Measurements from ENCODE around the gene SSTR3. TPM values are rescaled to one million over a fixed set of nuclear protein-coding genes. Genes with fewer than 3 reads are reported as not detected.
"Not testable (repeated sequence)": the region's sequence is repeated elsewhere in the genome, so short reads cannot be mapped to it uniquely, and the experiment has no call there.

Gene SSTR3
- total and polyA plus RNA-seq, 2 donors = 3.9 to 25.6 TPM

DNA sequence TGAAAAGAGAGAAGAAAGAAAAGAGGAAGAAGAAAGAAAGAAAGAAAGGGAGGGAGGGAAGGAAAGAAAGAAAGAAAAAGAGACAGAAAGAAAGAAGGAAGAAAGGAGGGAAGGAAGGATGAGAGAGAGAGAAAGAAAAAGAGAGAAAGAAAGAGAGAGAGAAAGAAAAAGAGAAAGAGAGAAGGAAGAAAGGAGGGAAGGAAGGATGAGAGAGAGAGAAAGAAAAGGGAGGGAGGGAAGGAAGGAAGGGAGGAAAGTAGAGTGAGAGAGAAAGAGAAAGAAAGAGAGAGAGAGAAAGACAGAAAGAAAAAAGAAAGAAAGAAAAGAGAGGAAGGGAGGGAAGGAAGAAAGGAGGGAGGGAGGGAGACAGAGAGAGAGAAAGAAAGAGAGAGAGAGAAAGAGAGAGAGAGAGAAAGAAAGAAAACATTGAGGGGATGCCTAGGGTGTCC lies 43.3 kb upstream of the SSTR3 start:
- DNase-seq (ENCODE audit: low read depth in 6 of 9, low spot score in 9 of 9) = no peak
- H3K27me3 ChIP-seq (ENCODE audit: control insufficient read depth in 2 of 2, insufficient read depth in 1 of 2, low read length in 1 of 2) = peaks cover 0 to 4% of the 10 kb centered on the region in 2 donors
- H3K9me3 ChIP-seq (ENCODE audit: control insufficient read depth in 2 of 2, insufficient read depth in 1 of 2, low read length in 1 of 2) = no peaks in the 10 kb centered on the region
- peaks cover 12 to 28% of the 10 kb centered on the region in 2 donors for H3K4me1 ChIP-seq (ENCODE audit: control insufficient read depth in 2 of 2, insufficient read depth in 2 of 2, low read length in 2 of 2)
- H3K36me3 ChIP-seq (ENCODE audit: control insufficient read depth in 2 of 2, insufficient read depth in 2 of 2, low read length in 1 of 2) = no peaks in the 10 kb centered on the region
- no peak overlapping the region for H3K27ac ChIP-seq (ENCODE audit: low read depth in 1 of 2, low read length in 1 of 2)
- no peak overlapping the region for H3K4me3 ChIP-seq (ENCODE audit: low read length in 2 of 2)

DNA sequence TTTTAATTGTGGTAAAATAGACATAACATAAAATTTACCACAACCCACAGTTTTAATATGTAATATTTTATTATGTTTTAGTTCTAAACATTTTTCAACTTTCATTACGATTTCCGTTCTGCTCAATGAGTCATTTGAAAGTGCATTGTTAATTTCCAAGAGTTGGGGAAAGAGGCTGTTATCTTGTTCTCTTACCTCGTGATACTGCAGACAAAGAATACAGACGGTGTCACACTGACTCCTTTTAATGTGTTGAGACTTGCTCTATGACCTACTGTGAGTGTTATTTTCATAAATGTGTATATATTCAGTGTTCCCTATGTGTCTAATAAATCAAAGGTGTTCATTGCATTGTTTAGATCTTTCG lies 42.6 kb upstream of the SSTR3 start:
- peaks cover 0 to 3% of the 10 kb centered on the region in 2 donors for H3K27me3 ChIP-seq (ENCODE audit: control insufficient read depth in 2 of 2, insufficient read depth in 1 of 2, low read length in 1 of 2)

DNA sequence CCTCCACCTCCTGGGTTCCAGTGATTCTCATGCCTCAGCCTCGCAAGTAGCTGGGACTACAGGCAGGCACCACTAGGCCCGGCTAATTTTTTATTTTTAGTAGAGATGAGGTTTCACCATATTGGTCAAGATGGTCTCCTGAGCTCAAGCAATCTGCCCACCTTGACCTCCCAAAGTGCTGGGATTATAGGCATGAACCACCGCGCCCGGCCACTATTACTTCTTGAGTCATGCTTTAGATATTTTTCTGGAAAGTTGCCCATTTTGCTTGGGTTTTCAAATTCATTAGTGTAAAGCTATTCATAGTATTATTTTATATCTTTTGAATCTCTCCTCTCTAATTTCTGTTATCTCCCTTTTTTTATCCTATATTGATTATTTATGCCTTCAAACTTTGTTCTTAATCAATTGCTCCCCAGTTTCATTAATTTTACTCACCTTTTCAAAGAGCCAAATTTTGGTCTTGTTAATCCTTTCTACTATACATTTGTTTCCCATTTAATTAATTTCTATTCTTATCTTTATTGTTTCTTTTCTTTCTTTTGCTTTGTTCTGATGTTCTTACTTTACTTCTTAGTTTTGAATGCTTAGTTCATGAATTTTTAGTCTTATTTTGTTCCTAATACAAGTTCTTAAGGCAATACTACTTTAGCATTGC lies 42.1 kb upstream of the SSTR3 start:
- no peak overlapping the region for H3K4me3 ChIP-seq (ENCODE audit: low read length in 2 of 2)
- H3K9me3 ChIP-seq (ENCODE audit: control insufficient read depth in 2 of 2, insufficient read depth in 1 of 2, low read length in 1 of 2) = no peaks in the 10 kb centered on the region
- no peaks in the 10 kb centered on the region for H3K27me3 ChIP-seq (ENCODE audit: control insufficient read depth in 2 of 2, insufficient read depth in 1 of 2, low read length in 1 of 2)
- 94% methylated on average over 5 of the region's 5 CpGs for WGBS
- H3K27ac ChIP-seq (ENCODE audit: low read depth in 1 of 2, low read length in 1 of 2) = no peak overlapping the region
- H3K36me3 ChIP-seq (ENCODE audit: control insufficient read depth in 2 of 2, insufficient read depth in 2 of 2, low read length in 1 of 2) = no peaks in the 10 kb centered on the region
- H3K4me1 ChIP-seq (ENCODE audit: control insufficient read depth in 2 of 2, insufficient read depth in 2 of 2, low read length in 2 of 2) = peaks cover 6 to 16% of the 10 kb centered on the region in 2 donors
- DNase-seq (ENCODE audit: low read depth in 6 of 9, low spot score in 9 of 9) = no peak

More for the DNA sequence above, 42.6 kb upstream of the SSTR3 start:
- H3K27ac ChIP-seq (ENCODE audit: low read depth in 1 of 2, low read length in 1 of 2) = no peak overlapping the region
- no peaks in the 10 kb centered on the region for H3K9me3 ChIP-seq (ENCODE audit: control insufficient read depth in 2 of 2, insufficient read depth in 1 of 2, low read length in 1 of 2)
- 93% methylated on average over 5 of the region's 5 CpGs for WGBS
- no peaks in the 10 kb centered on the region for H3K36me3 ChIP-seq (ENCODE audit: control insufficient read depth in 2 of 2, insufficient read depth in 2 of 2, low read length in 1 of 2)
- no peak for DNase-seq (ENCODE audit: low read depth in 6 of 9, low spot score in 9 of 9)
- H3K4me1 ChIP-seq (ENCODE audit: control insufficient read depth in 2 of 2, insufficient read depth in 2 of 2, low read length in 2 of 2) = peaks cover 11 to 22% of the 10 kb centered on the region in 2 donors
- H3K4me3 ChIP-seq (ENCODE audit: low read length in 2 of 2) = no peak overlapping the region

DNA sequence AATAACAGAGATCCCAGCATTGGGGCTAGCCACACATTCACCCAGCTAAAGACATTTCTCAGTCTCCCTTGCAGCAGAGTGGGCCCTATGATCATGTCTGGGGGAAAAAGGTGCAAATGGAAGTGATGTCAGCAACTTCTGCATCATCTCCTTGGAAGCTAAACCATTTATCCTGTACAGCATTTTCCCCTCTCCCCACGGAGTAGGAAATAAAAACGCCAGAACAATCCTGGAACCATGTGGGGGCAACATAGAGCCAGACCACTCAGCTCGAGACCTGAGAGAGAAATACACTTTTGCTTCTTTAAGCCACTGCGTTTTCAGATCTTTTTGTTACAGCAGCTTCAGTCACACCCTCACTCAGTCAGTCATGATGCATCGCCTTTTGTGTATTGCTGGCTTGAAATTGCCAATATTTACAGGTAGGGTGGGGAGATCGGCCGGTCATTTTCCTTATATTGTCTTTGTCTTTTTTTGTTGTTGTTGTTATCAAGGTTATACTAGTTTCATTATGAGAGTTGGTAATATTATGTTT lies 40.9 kb upstream of the SSTR3 start:
- no peak overlapping the region for H3K27ac ChIP-seq (ENCODE audit: low read depth in 1 of 2, low read length in 1 of 2)
- no peaks in the 10 kb centered on the region for H3K9me3 ChIP-seq (ENCODE audit: control insufficient read depth in 2 of 2, insufficient read depth in 1 of 2, low read length in 1 of 2)
- H3K4me1 ChIP-seq (ENCODE audit: control insufficient read depth in 2 of 2, insufficient read depth in 2 of 2, low read length in 2 of 2) = peaks cover 0 to 8% of the 10 kb centered on the region in 2 donors
- H3K36me3 ChIP-seq (ENCODE audit: control insufficient read depth in 2 of 2, insufficient read depth in 2 of 2, low read length in 1 of 2) = no peaks in the 10 kb centered on the region
- H3K27me3 ChIP-seq (ENCODE audit: control insufficient read depth in 2 of 2, insufficient read depth in 1 of 2, low read length in 1 of 2) = no peaks in the 10 kb centered on the region
- H3K4me3 ChIP-seq (ENCODE audit: low read length in 2 of 2) = no peak overlapping the region
- peak in 1 of 9 donors; percentile 39 for DNase-seq (ENCODE audit: low read depth in 6 of 9, low spot score in 9 of 9)
- WGBS = 62% methylated on average over 7 of the region's 7 CpGs

DNA sequence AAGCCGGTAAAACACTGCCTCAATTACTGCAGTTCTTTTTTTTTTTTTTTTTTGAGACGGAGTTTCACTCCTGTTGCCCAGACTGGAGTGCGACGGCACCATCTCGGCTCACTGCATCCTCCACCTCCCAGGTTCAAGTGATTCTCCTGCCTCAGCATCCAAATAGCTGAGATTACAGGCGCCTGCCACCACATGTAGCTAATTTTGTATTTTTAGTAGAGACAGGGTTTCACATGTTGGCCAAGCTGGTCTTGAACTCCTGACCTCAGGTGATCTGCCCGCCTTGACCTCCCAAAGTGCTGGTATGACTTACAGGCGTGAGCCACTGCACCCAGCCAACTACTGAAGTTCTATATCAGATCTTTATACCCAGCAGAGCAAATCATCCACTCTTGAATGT lies 39.6 kb upstream of the SSTR3 start:
- not testable (repeated sequence) for H3K27ac ChIP-seq (ENCODE audit: low read depth in 1 of 2, low read length in 1 of 2); H3K9me3 ChIP-seq (ENCODE audit: control insufficient read depth in 2 of 2, insufficient read depth in 1 of 2, low read length in 1 of 2); DNase-seq (ENCODE audit: low read depth in 6 of 9, low spot score in 9 of 9); H3K36me3 ChIP-seq (ENCODE audit: control insufficient read depth in 2 of 2, insufficient read depth in 2 of 2, low read length in 1 of 2); H3K4me1 ChIP-seq (ENCODE audit: control insufficient read depth in 2 of 2, insufficient read depth in 2 of 2, low read length in 2 of 2); H3K4me3 ChIP-seq (ENCODE audit: low read length in 2 of 2); H3K27me3 ChIP-seq (ENCODE audit: control insufficient read depth in 2 of 2, insufficient read depth in 1 of 2, low read length in 1 of 2)
- 96% methylated on average over 8 of the region's 8 CpGs for WGBS

DNA sequence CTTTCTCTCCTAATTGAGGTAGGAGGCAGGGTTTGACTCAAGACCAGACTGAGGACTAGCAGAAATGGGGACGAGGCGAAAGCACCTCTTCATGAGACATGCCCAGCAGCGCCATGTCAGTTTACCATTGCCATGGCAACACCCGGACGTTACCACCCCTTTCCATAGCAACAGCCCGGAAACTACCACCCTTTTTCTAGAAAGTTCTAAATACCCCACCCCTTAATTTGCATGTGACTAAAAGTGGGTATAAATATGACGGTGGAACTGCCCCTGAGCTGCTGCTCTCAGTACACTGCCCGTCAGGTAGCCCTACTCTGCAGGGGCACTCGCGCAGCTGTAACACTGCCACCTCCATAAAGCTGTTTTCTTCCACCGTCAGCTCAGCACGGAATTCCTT lies 37.7 kb upstream of the SSTR3 start:
- Histone ChIP-seq H3K9me3 (ENCODE audit: control insufficient read depth in 2 of 2, insufficient read depth in 1 of 2, low read length in 1 of 2) (no peaks in the 10 kb centered on the region), H3K4me1 (ENCODE audit: control insufficient read depth in 2 of 2, insufficient read depth in 2 of 2, low read length in 2 of 2) (peaks cover 5 to 7% of the 10 kb centered on the region in 2 donors), H3K27ac (ENCODE audit: low read depth in 1 of 2, low read length in 1 of 2) (no peak overlapping the region), H3K36me3 (ENCODE audit: control insufficient read depth in 2 of 2, insufficient read depth in 2 of 2, low read length in 1 of 2) (no peaks in the 10 kb centered on the region), H3K4me3 (ENCODE audit: low read length in 2 of 2) (no peak overlapping the region), H3K27me3 (ENCODE audit: control insufficient read depth in 2 of 2, insufficient read depth in 1 of 2, low read length in 1 of 2) (no peaks in the 10 kb centered on the region)
- DNase-seq (ENCODE audit: low read depth in 6 of 9, low spot score in 9 of 9) = no peak
- WGBS = 95% methylated on average over 12 of the region's 12 CpGs

DNA sequence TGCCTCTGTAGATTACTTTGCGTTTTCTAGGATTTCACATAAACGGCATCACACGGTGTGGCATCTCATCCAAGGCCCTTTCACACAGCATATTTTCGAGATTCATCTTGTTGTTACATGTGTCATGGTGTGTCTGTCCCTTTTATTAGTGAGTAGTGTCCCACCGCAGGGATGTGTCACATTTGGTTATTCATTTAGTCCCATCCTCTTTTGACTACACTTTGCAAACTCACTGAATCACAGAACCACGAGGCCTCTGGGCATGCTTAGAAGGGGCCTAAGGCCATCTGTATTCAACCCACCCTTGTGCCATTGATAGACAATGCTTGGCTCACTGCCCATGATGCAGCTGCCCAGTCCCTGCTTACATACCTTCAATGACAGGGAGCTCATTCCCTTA lies 36.0 kb upstream of the SSTR3 start:
- Histone ChIP-seq H3K4me1 (ENCODE audit: control insufficient read depth in 2 of 2, insufficient read depth in 2 of 2, low read length in 2 of 2) (peaks cover 14 to 20% of the 10 kb centered on the region in 2 donors), H3K9me3 (ENCODE audit: control insufficient read depth in 2 of 2, insufficient read depth in 1 of 2, low read length in 1 of 2) (peaks cover 0 to 3% of the 10 kb centered on the region in 2 donors), H3K27me3 (ENCODE audit: control insufficient read depth in 2 of 2, insufficient read depth in 1 of 2, low read length in 1 of 2) (peaks cover 0 to 3% of the 10 kb centered on the region in 2 donors), H3K36me3 (ENCODE audit: control insufficient read depth in 2 of 2, insufficient read depth in 2 of 2, low read length in 1 of 2) (no peaks in the 10 kb centered on the region), H3K4me3 (ENCODE audit: low read length in 2 of 2) (no peak overlapping the region), H3K27ac (ENCODE audit: low read depth in 1 of 2, low read length in 1 of 2) (no peak overlapping the region)
- WGBS = 97% methylated on average over 6 of the region's 6 CpGs
- DNase-seq (ENCODE audit: low read depth in 6 of 9, low spot score in 9 of 9) = no peak

DNA sequence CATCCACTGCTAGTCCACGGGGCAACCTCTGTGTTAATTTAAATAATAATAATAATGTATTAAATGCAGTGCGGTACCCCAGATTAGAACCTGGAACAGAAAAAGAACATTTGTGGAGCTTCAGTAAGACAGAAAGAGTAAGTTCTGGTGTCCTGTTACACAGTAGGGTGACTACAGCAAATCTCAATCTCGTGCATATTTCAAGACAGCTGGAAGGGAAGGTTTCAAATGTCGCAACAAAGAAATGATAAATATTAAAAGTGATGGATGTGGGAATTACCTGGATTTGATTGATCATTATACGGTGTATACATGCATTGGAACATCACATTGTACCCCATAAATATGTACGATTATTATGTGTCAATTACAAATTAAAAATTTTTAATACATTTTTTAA lies 33.5 kb upstream of the SSTR3 start:
- Histone ChIP-seq H3K36me3 (ENCODE audit: control insufficient read depth in 2 of 2, insufficient read depth in 2 of 2, low read length in 1 of 2) (peaks cover 13 to 20% of the 10 kb centered on the region in 2 donors), H3K4me1 (ENCODE audit: control insufficient read depth in 2 of 2, insufficient read depth in 2 of 2, low read length in 2 of 2) (peaks cover 23 to 45% of the 10 kb centered on the region in 2 donors), H3K27ac (ENCODE audit: low read depth in 1 of 2, low read length in 1 of 2) (peak overlapping the region in 1 of 2 donors; percentile 96), H3K9me3 (ENCODE audit: control insufficient read depth in 2 of 2, insufficient read depth in 1 of 2, low read length in 1 of 2) (peaks cover 0 to 3% of the 10 kb centered on the region in 2 donors), H3K4me3 (ENCODE audit: low read length in 2 of 2) (no peak overlapping the region), H3K27me3 (ENCODE audit: control insufficient read depth in 2 of 2, insufficient read depth in 1 of 2, low read length in 1 of 2) (peaks cover 0 to 3% of the 10 kb centered on the region in 2 donors)
- no peak for DNase-seq (ENCODE audit: low read depth in 6 of 9, low spot score in 9 of 9)
- WGBS = 79% methylated on average over 6 of the region's 6 CpGs

DNA sequence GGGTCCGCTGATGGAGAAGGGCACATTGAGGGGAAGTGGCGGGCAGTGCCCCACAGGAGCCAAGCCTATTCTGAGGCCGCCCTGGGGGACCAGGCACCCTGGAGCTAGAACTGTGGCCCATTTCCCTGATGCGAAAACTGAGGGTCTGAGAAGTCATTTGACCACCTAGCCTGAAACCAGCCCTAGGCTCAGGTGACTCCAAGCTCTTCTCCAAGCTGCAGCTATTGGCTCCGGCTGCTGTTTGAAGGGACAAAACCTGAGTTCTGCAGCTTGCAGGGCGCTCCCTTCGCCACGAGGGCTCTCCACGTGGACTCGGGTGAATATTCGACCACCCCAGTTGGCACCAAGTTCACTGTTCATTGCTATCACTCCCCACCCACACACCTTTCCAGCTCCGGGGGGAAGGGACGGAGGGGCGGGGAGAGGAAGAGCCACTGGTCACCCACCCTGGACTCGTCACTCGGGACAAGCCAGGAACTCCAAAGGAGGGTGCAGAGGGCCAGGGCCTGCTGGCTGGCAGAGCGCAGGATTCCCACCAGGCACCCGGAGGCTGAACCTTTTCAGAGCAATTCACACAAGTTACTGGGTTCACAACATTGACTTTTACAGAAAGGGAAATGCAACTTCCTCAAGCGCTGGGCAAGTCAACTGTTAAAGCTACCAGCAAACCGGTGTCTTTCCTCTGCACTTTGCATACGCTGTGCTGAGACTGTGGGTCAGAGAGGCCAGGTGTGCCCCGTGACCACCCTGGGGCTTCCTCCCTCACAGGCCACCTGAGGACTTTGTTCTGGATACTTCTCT lies 32.8 kb upstream of the SSTR3 start:
- peaks cover 0 to 3% of the 10 kb centered on the region in 2 donors for H3K27me3 ChIP-seq (ENCODE audit: control insufficient read depth in 2 of 2, insufficient read depth in 1 of 2, low read length in 1 of 2)
- 38% methylated on average over 22 of the region's 22 CpGs for WGBS
- peaks cover 19 to 26% of the 10 kb centered on the region in 2 donors for H3K36me3 ChIP-seq (ENCODE audit: control insufficient read depth in 2 of 2, insufficient read depth in 2 of 2, low read length in 1 of 2)
- H3K9me3 ChIP-seq (ENCODE audit: control insufficient read depth in 2 of 2, insufficient read depth in 1 of 2, low read length in 1 of 2) = peaks cover 0 to 3% of the 10 kb centered on the region in 2 donors
- H3K27ac ChIP-seq (ENCODE audit: low read depth in 1 of 2, low read length in 1 of 2) = peak overlapping the region; percentile 83 to 96
- peak in 1 of 9 donors; percentile 61 for DNase-seq (ENCODE audit: low read depth in 6 of 9, low spot score in 9 of 9)
- peaks cover 26 to 52% of the 10 kb centered on the region in 2 donors for H3K4me1 ChIP-seq (ENCODE audit: control insufficient read depth in 2 of 2, insufficient read depth in 2 of 2, low read length in 2 of 2)
- H3K4me3 ChIP-seq (ENCODE audit: low read length in 2 of 2) = no peak overlapping the region

Data from thymus (tissue), 11 donors.